Activated naive CD4-positive, alpha-beta T cell treated with anti-CD3 and anti-CD28 coated beads, Interleukin-2, amount 50 U/mL, for 24 hours (primary cell): Measurements from ENCODE around the gene FGF19.
A peak's percentile ranks its signal among the peaks of the same experiment; 100 is the strongest.

Experiments used
- H3K27ac Mint-ChIP-seq: one replicate; pipeline ENCODE4 v1.8.0; 2021; ENCODE audit warnings: mild to moderate bottlenecking, mixed read lengths
- H3K27me3 Mint-ChIP-seq: one replicate; pipeline ENCODE4 v1.8.0; 2021; ENCODE audit warnings: mixed read lengths
- H3K36me3 Mint-ChIP-seq: one replicate; pipeline ENCODE4 v1.8.0; 2021; ENCODE audit warnings: mixed read lengths
- H3K4me1 Mint-ChIP-seq: one replicate; pipeline ENCODE4 v1.8.0; 2021; ENCODE audit warnings: mixed read lengths
- H3K4me3 Mint-ChIP-seq: one replicate; pipeline ENCODE4 v1.8.0; 2021; ENCODE audit warnings: mild to moderate bottlenecking, mixed read lengths
- H3K9me3 Mint-ChIP-seq: one replicate; pipeline ENCODE4 v1.8.0; 2021; ENCODE audit warnings: mixed read lengths

Gene FGF19

GRCh38 chr11:69671734-69672465 lies 31.9 kb downstream of the FGF19 start:
- Mint-ChIP-seq H3K9me3 (no peaks in the 10 kb centered on the region), H3K4me3 (peak overlapping the region; percentile 20), H3K27me3 (no peaks in the 10 kb centered on the region), H3K36me3 (peaks cover 5% of the 10 kb centered on the region), H3K27ac (no peak overlapping the region), H3K4me1 (peaks cover 35% of the 10 kb centered on the region)

GRCh38 chr11:69670158-69670845 lies 33.5 kb downstream of the FGF19 start:
- Mint-ChIP-seq H3K4me1 (peaks cover 32% of the 10 kb centered on the region), H3K27me3 (no peaks in the 10 kb centered on the region), H3K27ac (peak overlapping the region; percentile 32), H3K9me3 (no peaks in the 10 kb centered on the region), H3K36me3 (peaks cover 5% of the 10 kb centered on the region), H3K4me3 (no peak overlapping the region)

GRCh38 chr11:69669486-69669885 lies 34.3 kb downstream of the FGF19 start:
- no peak overlapping the region for H3K27ac Mint-ChIP-seq

GRCh38 chr11:69667619-69668604 lies 35.9 kb downstream of the FGF19 start:
- Mint-ChIP-seq H3K4me3 (no peak overlapping the region), H3K27ac (no peak overlapping the region), H3K9me3 (no peaks in the 10 kb centered on the region), H3K4me1 (peaks cover 16% of the 10 kb centered on the region), H3K36me3 (peaks cover 7% of the 10 kb centered on the region), H3K27me3 (no peaks in the 10 kb centered on the region)

More at GRCh38 chr11:69669486-69669885, 34.3 kb downstream of the FGF19 start:
- H3K9me3 Mint-ChIP-seq = no peaks in the 10 kb centered on the region
- peaks cover 7% of the 10 kb centered on the region for H3K36me3 Mint-ChIP-seq
- H3K27me3 Mint-ChIP-seq = no peaks in the 10 kb centered on the region
- H3K4me3 Mint-ChIP-seq = no peak overlapping the region
- peaks cover 30% of the 10 kb centered on the region for H3K4me1 Mint-ChIP-seq

GRCh38 chr11:69666752-69667536 lies 36.9 kb downstream of the FGF19 start:
- Mint-ChIP-seq H3K9me3 (no peaks in the 10 kb centered on the region), H3K4me1 (peaks cover 7% of the 10 kb centered on the region), H3K36me3 (peaks cover 7% of the 10 kb centered on the region)

GRCh38 chr11:69666261-69666660 lies 37.6 kb downstream of the FGF19 start:
- Mint-ChIP-seq H3K27me3 (no peaks in the 10 kb centered on the region), H3K4me3 (no peak overlapping the region), H3K4me1 (peaks cover 7% of the 10 kb centered on the region), H3K36me3 (peaks cover 7% of the 10 kb centered on the region), H3K27ac (no peak overlapping the region), H3K9me3 (no peaks in the 10 kb centered on the region)

More at GRCh38 chr11:69666752-69667536, 36.9 kb downstream of the FGF19 start:
- Mint-ChIP-seq H3K4me3 (no peak overlapping the region), H3K27me3 (no peaks in the 10 kb centered on the region), H3K27ac (no peak overlapping the region)

- peaks cover 7% of the 10 kb centered on the region for H3K36me3 Mint-ChIP-seq
- peaks cover 7% of the 10 kb centered on the region for H3K4me1 Mint-ChIP-seq
Observed at GRCh38 chr11:69665669-69666068, 38.2 kb downstream of the FGF19 start.

GRCh38 chr11:69664901-69665300 lies 38.9 kb downstream of the FGF19 start:
- H3K9me3 Mint-ChIP-seq = no peaks in the 10 kb centered on the region
- H3K36me3 Mint-ChIP-seq = peaks cover 7% of the 10 kb centered on the region
- no peak overlapping the region for H3K27ac Mint-ChIP-seq

More at GRCh38 chr11:69665669-69666068, 38.2 kb downstream of the FGF19 start:
- no peaks in the 10 kb centered on the region for H3K27me3 Mint-ChIP-seq
- no peaks in the 10 kb centered on the region for H3K9me3 Mint-ChIP-seq
- H3K27ac Mint-ChIP-seq = no peak overlapping the region
- H3K4me3 Mint-ChIP-seq = no peak overlapping the region

GRCh38 chr11:69664103-69664775 lies 39.6 kb downstream of the FGF19 start:
- Mint-ChIP-seq H3K36me3 (peaks cover 7% of the 10 kb centered on the region), H3K4me1 (no peaks in the 10 kb centered on the region), H3K9me3 (no peaks in the 10 kb centered on the region), H3K4me3 (no peak overlapping the region), H3K27me3 (no peaks in the 10 kb centered on the region), H3K27ac (no peak overlapping the region)

More at GRCh38 chr11:69664901-69665300, 38.9 kb downstream of the FGF19 start:
- Mint-ChIP-seq H3K27me3 (no peaks in the 10 kb centered on the region), H3K4me1 (no peaks in the 10 kb centered on the region), H3K4me3 (no peak overlapping the region)

- no peaks in the 10 kb centered on the region for H3K4me1 Mint-ChIP-seq
- H3K27ac Mint-ChIP-seq = no peak overlapping the region
- no peak overlapping the region for H3K4me3 Mint-ChIP-seq
- no peaks in the 10 kb centered on the region for H3K27me3 Mint-ChIP-seq
- peaks cover 7% of the 10 kb centered on the region for H3K36me3 Mint-ChIP-seq
- H3K9me3 Mint-ChIP-seq = no peaks in the 10 kb centered on the region
Observed at GRCh38 chr11:69663326-69663725, 40.5 kb downstream of the FGF19 start.

GRCh38 chr11:69662806-69663205 lies 41.0 kb downstream of the FGF19 start:
- H3K4me1 Mint-ChIP-seq = no peaks in the 10 kb centered on the region
- H3K9me3 Mint-ChIP-seq = no peaks in the 10 kb centered on the region
- H3K27me3 Mint-ChIP-seq = no peaks in the 10 kb centered on the region
- peaks cover 7% of the 10 kb centered on the region for H3K36me3 Mint-ChIP-seq
- no peak overlapping the region for H3K4me3 Mint-ChIP-seq
- no peak overlapping the region for H3K27ac Mint-ChIP-seq

GRCh38 chr11:69662021-69662698 lies 41.7 kb downstream of the FGF19 start:
- no peak overlapping the region for H3K27ac Mint-ChIP-seq
- peaks cover 5% of the 10 kb centered on the region for H3K36me3 Mint-ChIP-seq
- no peak overlapping the region for H3K4me3 Mint-ChIP-seq
- H3K9me3 Mint-ChIP-seq = no peaks in the 10 kb centered on the region
- H3K27me3 Mint-ChIP-seq = no peaks in the 10 kb centered on the region
- no peaks in the 10 kb centered on the region for H3K4me1 Mint-ChIP-seq

- H3K27ac Mint-ChIP-seq = no peak overlapping the region
Observed at GRCh38 chr11:69661413-69661715, 42.5 kb downstream of the FGF19 start.

GRCh38 chr11:69660001-69660500 lies 43.8 kb downstream of the FGF19 start:
- H3K9me3 Mint-ChIP-seq = no peaks in the 10 kb centered on the region
- H3K27me3 Mint-ChIP-seq = no peaks in the 10 kb centered on the region
- H3K36me3 Mint-ChIP-seq = peaks cover 5% of the 10 kb centered on the region
- H3K4me1 Mint-ChIP-seq = no peaks in the 10 kb centered on the region
- no peak overlapping the region for H3K4me3 Mint-ChIP-seq
- no peak overlapping the region for H3K27ac Mint-ChIP-seq

More at GRCh38 chr11:69661413-69661715, 42.5 kb downstream of the FGF19 start:
- Mint-ChIP-seq H3K36me3 (peaks cover 5% of the 10 kb centered on the region), H3K27me3 (no peaks in the 10 kb centered on the region), H3K4me3 (no peak overlapping the region), H3K4me1 (no peaks in the 10 kb centered on the region), H3K9me3 (no peaks in the 10 kb centered on the region)
